Natural killer cell treated with Interleukin-12 subunit alpha and Interleukin-12 subunit beta and Interleukin-15 and Interleukin-18, amount 100 ng/mL, for 72 hours (primary cell): Measurements from ENCODE around the gene PHLDB1. TPM values are rescaled to one million over a fixed set of nuclear protein-coding genes. Genes with fewer than 3 reads are reported as not detected.
"Not testable (repeated sequence)": the region's sequence is repeated elsewhere in the genome, so short reads cannot be mapped to it uniquely, and the experiment has no call there.

Source experiments
- ATAC-seq, 2 donors: fragments of 150-1000 bp; cut with Tn5 transposase in 1 of 2; sonication (Bioruptor Pico), chemical (Tn5 transposase) in 1 of 2; 2 replicates each; pipeline ENCODE4 v1.10.0; 2021
- DNase-seq: peaks from one replicate; pipeline ENCODE4 v3.0.0; 2022; ENCODE audit warnings: low spot score
- H3K27ac Mint-ChIP-seq, 2 donors: 1 replicate in 1 of 2; 2 replicates in 1 of 2; pipeline ENCODE4 v1.8.0; 2022; ENCODE audit warnings: mixed read lengths in 2 of 2, mild to moderate bottlenecking in 1 of 2, moderate library complexity in 1 of 2
- H3K27me3 Mint-ChIP-seq, 2 donors: 1 replicate in 1 of 2; 2 replicates in 1 of 2; pipeline ENCODE4 v1.8.0; 2022; ENCODE audit warnings: mixed read lengths in 2 of 2
- H3K36me3 Mint-ChIP-seq: one replicate; pipeline ENCODE4 v1.8.0; 2022; ENCODE audit warnings: mixed read lengths
- H3K4me1 Mint-ChIP-seq, 2 donors: 1 replicate in 1 of 2; 2 replicates in 1 of 2; pipeline ENCODE4 v1.8.0; 2022; ENCODE audit warnings: low read depth in 2 of 2, mixed read lengths in 2 of 2, mild to moderate bottlenecking in 1 of 2
- H3K4me3 Mint-ChIP-seq: one replicate; pipeline ENCODE4 v1.8.0; 2022; ENCODE audit warnings: mixed read lengths
- H3K9me3 Mint-ChIP-seq: 2 replicates; pipeline ENCODE4 v1.8.0; 2022; ENCODE audit warnings: mixed read lengths
- total RNA-seq, 2 donors: library from RNA; stranded (reverse); gene quantifications; one replicate each; pipeline ENCODE4 v1.2.3, GENCODE V29; 2022

Gene PHLDB1
- 1 to 10 TPM in 1 of 2 donors, under 1 TPM in 1; 0.98 to 2.6 TPM for total RNA-seq

- Mint-ChIP-seq H3K4me3 (peak within 1 kb of the TSS; percentile 85), H3K27me3 (peaks cover 18 to 26% of the 10 kb centered on the region in 2 donors), H3K36me3 (no peaks in the 10 kb centered on the region), H3K27ac (peak within 1 kb of the TSS; percentile 7 to 17), H3K9me3 (no peaks in the 10 kb centered on the region), H3K4me1 (peaks cover 19 to 25% of the 10 kb centered on the region in 2 donors)
- DNase-seq: no peak
- peak; percentile 2 for ATAC-seq
Observed at GRCh38 chr11:118607401-118608359, at the start of gene PHLDB1. TSS of gene PHLDB1 (plus strand) at chr11:118607615. CDS start at chr11:118613837, 6,222 bp downstream.

DNA sequence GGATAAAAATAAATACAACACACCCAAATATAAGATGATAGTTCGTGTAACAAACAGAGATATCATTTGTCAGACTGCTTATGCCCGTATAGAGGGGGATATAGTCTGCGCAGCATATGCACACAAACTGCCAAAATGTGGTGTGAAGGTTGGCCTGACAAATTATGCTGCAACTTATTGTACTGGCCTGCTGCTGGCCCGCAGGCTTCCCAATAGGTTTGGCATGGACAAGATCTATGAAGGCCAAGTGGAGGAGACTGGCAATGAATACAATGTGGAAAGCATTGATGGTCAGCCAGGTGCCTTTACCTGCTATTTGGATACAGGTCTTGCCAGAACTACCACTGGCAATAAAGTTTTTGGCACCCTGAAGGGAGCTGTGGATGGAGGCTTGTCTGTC lies 46.6 kb upstream of the PHLDB1 start:
- H3K36me3 Mint-ChIP-seq: no peaks in the 10 kb centered on the region
- no peaks in the 10 kb centered on the region for H3K9me3 Mint-ChIP-seq
- ATAC-seq: no peak
- no peaks in the 10 kb centered on the region for H3K27me3 Mint-ChIP-seq
- H3K4me3 Mint-ChIP-seq: no peak overlapping the region
- peaks cover 7 to 10% of the 10 kb centered on the region in 2 donors for H3K4me1 Mint-ChIP-seq
- DNase-seq: no peak
- no peak overlapping the region for H3K27ac Mint-ChIP-seq

DNA sequence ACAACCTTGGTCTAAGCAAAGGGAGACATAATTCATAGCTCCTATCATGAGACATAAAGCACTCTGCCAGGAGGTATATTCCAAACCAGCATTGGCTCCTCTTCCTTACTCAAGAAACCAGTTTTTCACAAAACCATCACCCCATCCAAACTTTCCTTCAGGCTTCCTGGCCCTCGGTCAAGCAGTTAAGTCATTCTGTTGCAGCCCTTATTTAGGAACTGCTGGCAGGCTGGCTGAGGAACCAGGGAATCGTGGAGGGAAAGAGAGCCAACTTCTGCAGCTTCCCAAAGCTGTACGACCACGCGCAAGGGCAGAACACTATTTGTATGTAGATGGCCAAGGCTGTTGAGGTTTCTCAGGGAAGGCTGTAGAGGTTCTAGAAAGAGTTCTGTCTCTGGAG lies 42.4 kb upstream of the PHLDB1 start:
- H3K27me3 Mint-ChIP-seq: no peaks in the 10 kb centered on the region
- H3K36me3 Mint-ChIP-seq: no peaks in the 10 kb centered on the region
- H3K4me3 Mint-ChIP-seq: peak overlapping the region; percentile 87
- H3K9me3 Mint-ChIP-seq: no peaks in the 10 kb centered on the region
- peaks cover 12 to 15% of the 10 kb centered on the region in 2 donors for H3K4me1 Mint-ChIP-seq
- no peak for DNase-seq
- ATAC-seq: no peak
- peak overlapping the region in 1 of 2 donors; percentile 92 for H3K27ac Mint-ChIP-seq

DNA sequence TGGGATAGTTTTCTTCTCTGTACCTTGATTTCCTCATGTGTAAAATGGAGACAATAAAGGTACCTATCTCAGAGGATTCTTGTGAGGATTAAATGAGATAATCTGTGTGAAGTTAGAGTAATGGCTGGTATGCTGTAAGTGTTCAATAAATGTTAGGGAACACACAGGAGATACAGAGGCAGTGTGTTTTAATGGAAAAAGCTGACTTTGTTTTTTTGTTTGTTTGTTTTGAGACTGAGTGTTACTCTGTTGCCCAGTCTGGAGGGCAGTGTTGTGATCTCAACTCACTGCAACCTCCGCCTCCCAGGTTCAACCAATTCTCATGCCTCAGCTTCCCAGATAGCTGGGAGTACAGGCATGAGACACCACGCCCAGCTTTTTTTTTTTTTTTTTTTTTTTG lies 37.7 kb upstream of the PHLDB1 start:
- Mint-ChIP-seq H3K4me1 (peaks cover 30 to 35% of the 10 kb centered on the region in 2 donors), H3K27me3 (no peaks in the 10 kb centered on the region), H3K9me3 (no peaks in the 10 kb centered on the region), H3K4me3 (no peak overlapping the region), H3K27ac (no peak overlapping the region), H3K36me3 (peaks cover 5% of the 10 kb centered on the region)
- ATAC-seq: no peak
- DNase-seq: no peak

- no peak for ATAC-seq
Observed at GRCh38 chr11:118570787-118571186, 36.6 kb upstream of the PHLDB1 start.

DNA sequence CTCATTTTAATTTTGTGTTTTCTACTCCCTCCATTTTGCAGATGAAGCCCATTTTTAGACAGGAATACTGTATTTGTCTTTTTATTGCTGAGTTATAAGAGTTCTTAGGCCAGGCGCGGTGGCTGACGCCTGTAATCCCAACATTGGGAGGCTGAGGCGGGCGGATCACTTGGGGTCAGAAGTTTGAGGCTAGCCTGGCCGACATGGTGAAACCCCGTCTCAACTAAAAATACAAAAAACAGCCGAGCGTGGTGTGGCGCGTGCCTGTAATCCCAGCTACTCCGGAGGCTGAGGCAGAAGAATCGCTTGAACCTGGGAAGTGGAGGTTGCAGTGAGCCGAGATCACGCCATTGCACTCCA lies 35.7 kb upstream of the PHLDB1 start:
- DNase-seq, H3K9me3 Mint-ChIP-seq, H3K36me3 Mint-ChIP-seq, ATAC-seq, H3K27me3 Mint-ChIP-seq: not testable (repeated sequence)
- Mint-ChIP-seq H3K4me3 (peak overlapping the region; percentile 96), H3K4me1 (peaks cover 34 to 38% of the 10 kb centered on the region in 2 donors), H3K27ac (peak overlapping the region; percentile 85 to 93)

More at GRCh38 chr11:118570787-118571186, 36.6 kb upstream of the PHLDB1 start:
- no peak for DNase-seq
- Mint-ChIP-seq H3K27me3 (no peaks in the 10 kb centered on the region), H3K9me3 (no peaks in the 10 kb centered on the region), H3K36me3 (peaks cover 5% of the 10 kb centered on the region), H3K27ac (peak overlapping the region; percentile 85 to 93), H3K4me1 (peaks cover 34 to 40% of the 10 kb centered on the region in 2 donors), H3K4me3 (no peak overlapping the region)

DNA sequence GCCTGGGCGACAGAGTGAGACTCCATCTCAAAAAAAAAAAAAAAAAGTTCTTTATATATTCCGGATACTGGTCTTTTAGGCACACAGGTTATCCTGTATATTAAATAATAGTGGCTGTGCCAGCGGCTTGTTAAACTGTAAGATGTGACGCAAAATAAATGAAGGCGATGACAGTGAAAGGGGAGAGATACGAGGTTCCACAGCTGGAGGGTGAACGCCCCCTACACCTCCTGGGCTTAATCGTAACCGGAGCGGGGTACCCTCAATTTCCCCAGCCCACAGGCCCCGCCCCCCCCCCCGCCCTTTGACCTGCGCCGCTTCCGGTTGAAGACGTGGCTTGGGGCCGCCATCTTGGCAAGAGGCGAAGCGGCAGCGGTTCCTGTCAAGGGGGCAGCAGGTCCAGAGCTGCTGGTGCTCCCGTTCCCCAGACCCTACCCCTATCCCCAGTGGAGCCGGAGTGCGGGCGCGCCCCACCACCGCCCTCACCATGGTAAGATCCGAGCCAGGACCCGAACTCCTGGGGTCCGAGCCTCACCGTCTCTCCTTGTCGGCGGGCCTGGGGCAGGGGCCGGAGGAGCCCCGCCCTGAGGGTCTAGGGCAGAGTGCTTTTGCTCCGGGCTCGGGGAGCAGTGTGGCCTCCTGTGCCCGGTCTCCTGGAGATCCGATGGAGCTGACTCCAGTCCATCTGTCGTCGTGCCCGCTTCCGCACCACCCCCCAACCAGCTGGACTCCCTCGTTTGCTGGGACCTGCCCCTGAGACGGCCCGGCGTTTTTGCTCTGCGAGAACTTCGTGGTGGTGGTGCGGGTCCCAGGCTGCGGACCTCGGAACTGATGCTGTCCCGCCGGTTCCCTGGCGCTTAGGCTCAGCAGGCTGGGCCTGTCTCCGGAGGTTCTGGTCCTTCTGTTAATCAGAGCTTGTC lies 35.1 kb upstream of the PHLDB1 start, which contains the start of gene ARCN1:
Gene ARCN1 (plus strand): TSS at position 349 of the 920 bp plus-strand sequence. CDS start 139 bp downstream, at position 488.
- H3K9me3 Mint-ChIP-seq: no peaks in the 10 kb centered on the region
- peak; percentile 82 for DNase-seq
- H3K27me3 Mint-ChIP-seq: no peaks in the 10 kb centered on the region
- H3K27ac Mint-ChIP-seq: peak within 1 kb of the TSS; percentile 85 to 93
- H3K36me3 Mint-ChIP-seq: peaks cover 5% of the 10 kb centered on the region
- peak within 1 kb of the TSS; percentile 96 for H3K4me3 Mint-ChIP-seq
- peaks cover 37 to 40% of the 10 kb centered on the region in 2 donors for H3K4me1 Mint-ChIP-seq
- ATAC-seq: peak; percentile 87 to 93

DNA sequence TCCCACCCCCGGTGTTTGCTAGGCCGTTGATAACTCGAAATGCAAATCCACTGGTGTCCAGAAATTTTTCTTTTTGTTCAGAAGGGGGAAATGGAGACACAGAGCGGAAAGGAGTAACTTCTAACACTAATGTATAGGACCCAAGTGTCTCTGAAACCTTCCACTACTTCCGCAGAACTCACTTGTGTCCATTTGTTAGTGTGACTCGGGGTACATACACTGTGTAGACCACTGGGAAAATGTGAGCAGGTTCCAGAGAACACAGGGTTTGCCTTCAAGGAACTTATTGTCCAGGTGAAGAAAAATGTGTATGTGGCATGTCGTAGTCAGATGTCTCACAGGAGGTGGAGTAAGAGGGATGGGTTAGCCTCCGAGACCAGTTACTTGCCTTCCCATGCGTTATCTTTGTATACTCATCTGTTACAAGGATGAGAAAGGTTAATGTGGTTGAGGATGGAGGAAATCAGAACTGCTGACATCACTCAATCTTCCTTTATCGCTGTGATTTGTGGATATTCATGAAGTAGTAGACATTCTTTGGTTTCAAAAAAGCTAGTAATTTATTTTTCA lies 34.3 kb upstream of the PHLDB1 start:
- Mint-ChIP-seq H3K36me3 (peaks cover 5% of the 10 kb centered on the region), H3K9me3 (no peaks in the 10 kb centered on the region), H3K4me3 (peak overlapping the region; percentile 96), H3K4me1 (peaks cover 40 to 45% of the 10 kb centered on the region in 2 donors), H3K27me3 (no peaks in the 10 kb centered on the region), H3K27ac (peak overlapping the region; percentile 85 to 93)
- ATAC-seq (peak; percentile 21 to 61), DNase-seq (no peak)

DNA sequence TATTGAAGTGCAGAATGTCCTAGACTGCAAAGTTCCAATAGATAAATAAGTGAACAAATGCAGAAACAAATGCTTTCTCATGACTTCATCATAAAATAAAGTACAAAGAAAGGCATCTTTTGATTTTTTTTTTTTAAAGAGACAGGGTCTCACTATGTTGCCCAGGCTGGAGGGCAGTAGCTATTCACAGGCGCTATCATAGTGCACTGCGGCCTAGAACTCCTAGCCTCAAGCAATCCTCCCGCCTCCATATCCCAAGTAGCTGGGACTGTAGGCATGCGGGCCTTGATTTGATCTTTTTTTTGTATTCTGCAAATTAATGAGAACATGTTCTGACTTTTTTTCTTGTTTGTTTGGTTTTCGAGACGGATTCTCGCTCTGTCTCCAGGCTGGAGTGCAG lies 32.8 kb upstream of the PHLDB1 start:
- Mint-ChIP-seq H3K27ac (peak overlapping the region in 1 of 2 donors; percentile 41), H3K4me3 (peak overlapping the region; percentile 61), H3K4me1 (peaks cover 43 to 45% of the 10 kb centered on the region in 2 donors), H3K36me3 (peaks cover 5% of the 10 kb centered on the region), H3K27me3 (no peaks in the 10 kb centered on the region), H3K9me3 (no peaks in the 10 kb centered on the region)
- DNase-seq (no peak), ATAC-seq (no peak)

- DNase-seq, H3K27me3 Mint-ChIP-seq, ATAC-seq, H3K27ac Mint-ChIP-seq, H3K4me3 Mint-ChIP-seq, H3K9me3 Mint-ChIP-seq, H3K36me3 Mint-ChIP-seq: not testable (repeated sequence)
- peaks cover 35 to 39% of the 10 kb centered on the region in 2 donors for H3K4me1 Mint-ChIP-seq
Observed at GRCh38 chr11:118577995-118578394, 29.4 kb upstream of the PHLDB1 start.

GRCh38 chr11:118581057-118581456 lies 26.4 kb upstream of the PHLDB1 start:
- DNase-seq (no peak), ATAC-seq (no peak)
- Mint-ChIP-seq H3K4me3 (no peak overlapping the region), H3K27ac (no peak overlapping the region), H3K27me3 (no peaks in the 10 kb centered on the region), H3K4me1 (peaks cover 18% of the 10 kb centered on the region in 2 donors), H3K36me3 (peaks cover 25% of the 10 kb centered on the region), H3K9me3 (no peaks in the 10 kb centered on the region)

GRCh38 chr11:118587952-118588351 lies 19.5 kb upstream of the PHLDB1 start:
- Mint-ChIP-seq H3K36me3 (peaks cover 32% of the 10 kb centered on the region), H3K9me3 (no peaks in the 10 kb centered on the region), H3K27me3 (no peaks in the 10 kb centered on the region), H3K4me1 (peaks cover 6 to 10% of the 10 kb centered on the region in 2 donors), H3K4me3 (no peak overlapping the region), H3K27ac (no peak overlapping the region)
- DNase-seq (no peak), ATAC-seq (no peak)
